ENCODE data around the gene TSPAN10. TPM values are rescaled to one million over a fixed set of nuclear protein-coding genes. Genes with fewer than 3 reads are reported as not detected.

The TSPAN10 gene
- total and polyA plus RNA-seq, 7 experiments from 2014 or later: 0.32 to 1.9 (median 0.51) TPM

Small RNA genes within 50 kb of the gene (microRNA-seq; reads per million reads assigned to microRNA genes)
- gene MIR6786 (ENCODE audit: borderline microRNAs expressed): not detected

Other genes with a start within 250 kb of the TSPAN10 start
- gene BAHCC1, start 241.7 kb upstream of the TSPAN10 start, total RNA-seq: 1 to 10 TPM in 1 of 5 experiments, under 1 TPM in 3, not detected in 1; 0.05 to 3.8 (median 0.68) TPM
- not detected for gene BAHCC1, start 241.7 kb upstream of the TSPAN10 start, polyA plus RNA-seq
- 1,000 to 10,000 TPM in 4 of 5 experiments, 100 to 1,000 TPM in 1; 971 to 4,639 (median 1,185) TPM for gene ACTG1, start 124.4 kb upstream of the TSPAN10 start, total RNA-seq
- 1,000 to 10,000 TPM; 1,098 to 1,433 TPM for gene ACTG1, start 124.4 kb upstream of the TSPAN10 start, polyA plus RNA-seq
- gene FSCN2, start 108.8 kb upstream of the TSPAN10 start, total RNA-seq: 1 to 10 TPM in 2 of 5 experiments, under 1 TPM in 3; 0.56 to 1.6 (median 0.70) TPM
- not detected for gene FSCN2, start 108.8 kb upstream of the TSPAN10 start, polyA plus RNA-seq
- 10 to 100 TPM; 28.8 to 57.0 (median 43.6) TPM for gene FAAP100, start 84.8 kb upstream of the TSPAN10 start, total RNA-seq
- gene FAAP100, start 84.8 kb upstream of the TSPAN10 start, polyA plus RNA-seq: 10 to 100 TPM in 1 of 2 donors, 1 to 10 TPM in 1; 9.0 to 20.1 TPM
- gene NPLOC4, start 84 bp upstream of the TSPAN10 start, total RNA-seq: 100 to 1,000 TPM in 2 of 5 experiments, 10 to 100 TPM in 3; 77.7 to 125 (median 93.6) TPM
- gene NPLOC4, start 84 bp upstream of the TSPAN10 start, polyA plus RNA-seq: 10 to 100 TPM; 47.8 to 68.6 TPM
- gene PDE6G, start 19.3 kb downstream of the TSPAN10 start, total RNA-seq: 10 to 100 TPM in 1 of 5 experiments, 1 to 10 TPM in 4; 1.0 to 28.0 (median 1.9) TPM
- 1 to 10 TPM; 2.0 to 2.6 TPM for gene PDE6G, start 19.3 kb downstream of the TSPAN10 start, polyA plus RNA-seq
- gene OXLD1, start 29.4 kb downstream of the TSPAN10 start, total RNA-seq: 10 to 100 TPM; 35.9 to 61.9 (median 47.5) TPM
- gene OXLD1, start 29.4 kb downstream of the TSPAN10 start, polyA plus RNA-seq: 100 to 1,000 TPM; 108 to 123 TPM
- gene CCDC137, start 29.5 kb downstream of the TSPAN10 start, total RNA-seq: 10 to 100 TPM; 16.3 to 33.5 (median 27.1) TPM
- 10 to 100 TPM; 10.0 to 26.0 TPM for gene CCDC137, start 29.5 kb downstream of the TSPAN10 start, polyA plus RNA-seq
- gene ARL16, start 46.6 kb downstream of the TSPAN10 start, total RNA-seq: 10 to 100 TPM; 12.0 to 30.6 (median 30.1) TPM
- gene ARL16, start 46.6 kb downstream of the TSPAN10 start, polyA plus RNA-seq: 10 to 100 TPM; 33.6 to 35.3 TPM
- 100 to 1,000 TPM; 108 to 174 (median 153) TPM for gene HGS, start 46.8 kb downstream of the TSPAN10 start, total RNA-seq
- 10 to 100 TPM; 19.8 to 40.3 TPM for gene HGS, start 46.8 kb downstream of the TSPAN10 start, polyA plus RNA-seq
- 10 to 100 TPM; 21.3 to 83.8 (median 26.6) TPM for gene MRPL12, start 66.2 kb downstream of the TSPAN10 start, total RNA-seq
- gene MRPL12, start 66.2 kb downstream of the TSPAN10 start, polyA plus RNA-seq: 10 to 100 TPM; 46.3 to 51.7 TPM
- 10 to 100 TPM in 1 of 5 experiments, 1 to 10 TPM in 4; 4.0 to 27.4 (median 6.2) TPM for gene SLC25A10, start 75.1 kb downstream of the TSPAN10 start, total RNA-seq
- gene SLC25A10, start 75.1 kb downstream of the TSPAN10 start, polyA plus RNA-seq: 1 to 10 TPM; 3.4 to 5.2 TPM
- not detected for gene GCGR, start 167.0 kb downstream of the TSPAN10 start, total RNA-seq
- gene GCGR, start 167.0 kb downstream of the TSPAN10 start, polyA plus RNA-seq: not detected
- 10 to 100 TPM; 41.1 to 65.3 (median 53.1) TPM for gene MCRIP1, start 196.1 kb downstream of the TSPAN10 start, total RNA-seq
- gene MCRIP1, start 196.1 kb downstream of the TSPAN10 start, polyA plus RNA-seq: 10 to 100 TPM; 44.5 to 59.0 TPM
- not detected for gene PPP1R27, start 197.9 kb downstream of the TSPAN10 start, total RNA-seq
- under 1 TPM in 1 of 2 donors, not detected in 1; 0.13 TPM for gene PPP1R27, start 197.9 kb downstream of the TSPAN10 start, polyA plus RNA-seq
- gene P4HB, start 223.3 kb downstream of the TSPAN10 start, total RNA-seq: 100 to 1,000 TPM; 188 to 568 (median 304) TPM
- 100 to 1,000 TPM; 161 to 224 TPM for gene P4HB, start 223.3 kb downstream of the TSPAN10 start, polyA plus RNA-seq
- 100 to 1,000 TPM; 308 to 671 (median 465) TPM for gene ARHGDIA, start 234.1 kb downstream of the TSPAN10 start, total RNA-seq
- gene ARHGDIA, start 234.1 kb downstream of the TSPAN10 start, polyA plus RNA-seq: 100 to 1,000 TPM in 1 of 2 donors, 10 to 100 TPM in 1; 66.5 to 140 TPM